ENCODE measurements around the gene CHMP2B. TPM values are rescaled to one million over a fixed set of nuclear protein-coding genes. Genes with fewer than 3 reads are reported as not detected.

The CHMP2B gene
- total and polyA plus RNA-seq, 2 of the 4 experiments (the other 2 are of a cell fraction) = 6.8 to 14.0 TPM

- no peak overlapping the region for H3K4me3 ChIP-seq (ENCODE audit: insufficient read depth, low read depth, low read length)
- no peak overlapping the region for H3K23ac ChIP-seq (ENCODE audit: low read depth, low read length)
- H3K14ac ChIP-seq (replicated peaks; ENCODE audit: low read depth, low read length) = no peak overlapping the region
- no CpG with 5 or more reads among the region's 4 CpGs for WGBS, 2 experiments (ENCODE audit: extremely low coverage in 2 of 2, insufficient read length in 1 of 2)
- no peak overlapping the region for H2BK5ac ChIP-seq (ENCODE audit: low read depth, low read length, poor library complexity, severe bottlenecking)
- TF ChIP-seq BHLHE40 (IDR thresholded peaks at IDR 0.05; ENCODE audit: low read depth, low read length) = no peak
- no peak for TF ChIP-seq POLR2A (IDR thresholded peaks at IDR 0.05; ENCODE audit: low read depth, low read length)
- no peak for TF ChIP-seq MAFK (IDR thresholded peaks at IDR 0.05; ENCODE audit: low read depth, low read length)
- no peak for TF ChIP-seq MXI1 (IDR thresholded peaks at IDR 0.05; ENCODE audit: borderline replicate concordance, low read depth, low read length)
- no peak for TF ChIP-seq RAD21 (IDR thresholded peaks at IDR 0.05; ENCODE audit: low read length)
- no peak for TF ChIP-seq CHD1 (IDR thresholded peaks at IDR 0.05; ENCODE audit: low read depth, low read length)
- TF ChIP-seq, protein P1, sequence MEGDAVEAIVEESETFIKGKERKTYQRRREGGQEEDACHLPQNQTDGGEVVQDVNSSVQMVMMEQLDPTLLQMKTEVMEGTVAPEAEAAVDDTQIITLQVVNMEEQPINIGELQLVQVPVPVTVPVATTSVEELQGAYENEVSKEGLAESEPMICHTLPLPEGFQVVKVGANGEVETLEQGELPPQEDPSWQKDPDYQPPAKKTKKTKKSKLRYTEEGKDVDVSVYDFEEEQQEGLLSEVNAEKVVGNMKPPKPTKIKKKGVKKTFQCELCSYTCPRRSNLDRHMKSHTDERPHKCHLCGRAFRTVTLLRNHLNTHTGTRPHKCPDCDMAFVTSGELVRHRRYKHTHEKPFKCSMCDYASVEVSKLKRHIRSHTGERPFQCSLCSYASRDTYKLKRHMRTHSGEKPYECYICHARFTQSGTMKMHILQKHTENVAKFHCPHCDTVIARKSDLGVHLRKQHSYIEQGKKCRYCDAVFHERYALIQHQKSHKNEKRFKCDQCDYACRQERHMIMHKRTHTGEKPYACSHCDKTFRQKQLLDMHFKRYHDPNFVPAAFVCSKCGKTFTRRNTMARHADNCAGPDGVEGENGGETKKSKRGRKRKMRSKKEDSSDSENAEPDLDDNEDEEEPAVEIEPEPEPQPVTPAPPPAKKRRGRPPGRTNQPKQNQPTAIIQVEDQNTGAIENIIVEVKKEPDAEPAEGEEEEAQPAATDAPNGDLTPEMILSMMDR (conservative IDR thresholded peaks at IDR 0.05; ENCODE audit: low read depth, low read length) = no peak
- TF ChIP-seq RFX5 (IDR thresholded peaks at IDR 0.05; ENCODE audit: low read depth, low read length) = no peak
- no peak for TF ChIP-seq NFE2L2 (IDR thresholded peaks at IDR 0.05; ENCODE audit: low read depth, low read length)
- TF ChIP-seq CEBPB (IDR thresholded peaks at IDR 0.05; ENCODE audit: low read depth, low read length) = no peak
- TF ChIP-seq FOS (IDR thresholded peaks at IDR 0.05; ENCODE audit: low read depth, low read length) = no peak
- no peak for TF ChIP-seq RCOR1 (IDR thresholded peaks at IDR 0.05; ENCODE audit: insufficient replicate concordance, low read length)
- TF ChIP-seq MAZ (IDR thresholded peaks at IDR 0.05; ENCODE audit: borderline replicate concordance, low read depth, low read length) = no peak
- TF ChIP-seq, protein P2, sequence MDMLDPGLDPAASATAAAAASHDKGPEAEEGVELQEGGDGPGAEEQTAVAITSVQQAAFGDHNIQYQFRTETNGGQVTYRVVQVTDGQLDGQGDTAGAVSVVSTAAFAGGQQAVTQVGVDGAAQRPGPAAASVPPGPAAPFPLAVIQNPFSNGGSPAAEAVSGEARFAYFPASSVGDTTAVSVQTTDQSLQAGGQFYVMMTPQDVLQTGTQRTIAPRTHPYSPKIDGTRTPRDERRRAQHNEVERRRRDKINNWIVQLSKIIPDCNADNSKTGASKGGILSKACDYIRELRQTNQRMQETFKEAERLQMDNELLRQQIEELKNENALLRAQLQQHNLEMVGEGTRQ (IDR thresholded peaks at IDR 0.05; ENCODE audit: low read depth, low read length) = no peak
- no peak for TF ChIP-seq SMC3 (IDR thresholded peaks at IDR 0.05; ENCODE audit: low read depth, low read length)
- TF ChIP-seq, protein P3, sequence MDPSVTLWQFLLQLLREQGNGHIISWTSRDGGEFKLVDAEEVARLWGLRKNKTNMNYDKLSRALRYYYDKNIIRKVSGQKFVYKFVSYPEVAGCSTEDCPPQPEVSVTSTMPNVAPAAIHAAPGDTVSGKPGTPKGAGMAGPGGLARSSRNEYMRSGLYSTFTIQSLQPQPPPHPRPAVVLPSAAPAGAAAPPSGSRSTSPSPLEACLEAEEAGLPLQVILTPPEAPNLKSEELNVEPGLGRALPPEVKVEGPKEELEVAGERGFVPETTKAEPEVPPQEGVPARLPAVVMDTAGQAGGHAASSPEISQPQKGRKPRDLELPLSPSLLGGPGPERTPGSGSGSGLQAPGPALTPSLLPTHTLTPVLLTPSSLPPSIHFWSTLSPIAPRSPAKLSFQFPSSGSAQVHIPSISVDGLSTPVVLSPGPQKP (IDR thresholded peaks at IDR 0.05; ENCODE audit: borderline replicate concordance, low read depth, low read length) = no peak
- H3K9me3 ChIP-seq (ENCODE audit: control insufficient read depth, insufficient read depth, low read length) = no peaks in the 10 kb centered on the region
- POLR2A ChIA-PET (ENCODE audit: unreplicated experiment) = no interaction called here
- no peaks in the 10 kb centered on the region for H3K4me1 ChIP-seq (ENCODE audit: control insufficient read depth, insufficient read depth, low read length)
- H2BK20ac ChIP-seq (ENCODE audit: low read depth, low read length) = no peak overlapping the region
- intact Hi-C loops (cut with micrococcal nuclease) (loop anchor here (10.0 kb wide), 1 partner anchor 494 kb away; no protein-coding TSS in a partner anchor), in situ Hi-C loops (cut with MboI; ENCODE audit: low sequenced_read_pairs) (no loop called here), dilution Hi-C loops (cut with HindIII; ENCODE audit: low sequenced_read_pairs, unreplicated experiment) (no loop called here)
- H2BK15ac ChIP-seq (ENCODE audit: low read depth, low read length) = no peak overlapping the region
- no peak overlapping the region for H2AK5ac ChIP-seq (ENCODE audit: low read depth, low read length)
- no peak overlapping the region for H3K56ac ChIP-seq (ENCODE audit: extremely low read depth, insufficient read depth, low read length)
- no peak overlapping the region for H2BK120ac ChIP-seq (ENCODE audit: low read depth, low read length)
- no peak overlapping the region for H4K91ac ChIP-seq (ENCODE audit: insufficient read depth, low read depth, low read length)
- no peak overlapping the region for H4K5ac ChIP-seq (ENCODE audit: low read depth, low read length)
- H3K9ac ChIP-seq (ENCODE audit: low read depth, low read length) = no peak overlapping the region
- H3K27me3 ChIP-seq (ENCODE audit: control insufficient read depth, insufficient read depth, low read length) = no peaks in the 10 kb centered on the region
- no peak overlapping the region for H4K8ac ChIP-seq (ENCODE audit: low read depth in 2 of 2, low read length in 2 of 2)
- CTCF ChIA-PET = no interaction called here
- no TSS peak for BruUV-seq (replicated peaks)
- no peak for ATAC-seq (ENCODE audit: low read depth)
- no peak overlapping the region for H3K4ac ChIP-seq (ENCODE audit: low read depth, low read length)
- H2AK9ac ChIP-seq (replicated peaks; ENCODE audit: low read depth, low read length, poor library complexity) = no peak overlapping the region
- DNase-seq = peak; percentile 3
- no peak overlapping the region for H3K4me2 ChIP-seq (ENCODE audit: low read depth, low read length)
- H3K79me1 ChIP-seq (ENCODE audit: low read depth in 1 of 2, low read length in 2 of 2) = no peaks in the 10 kb centered on the region
- no peak overlapping the region for H2AFZ ChIP-seq (replicated peaks; ENCODE audit: low read length, poor library complexity)
- H3K27ac ChIP-seq (ENCODE audit: insufficient read depth, low read length) = no peak overlapping the region
- no peak overlapping the region for H3K18ac ChIP-seq (ENCODE audit: low read depth, low read length)
- H4K20me1 ChIP-seq (ENCODE audit: insufficient read depth, low read length) = no peaks in the 10 kb centered on the region
- no peaks in the 10 kb centered on the region for H3K9me1 ChIP-seq (ENCODE audit: insufficient read depth, low read length)
- H3K36me3 ChIP-seq (ENCODE audit: control insufficient read depth, insufficient read depth, low read length) = no peaks in the 10 kb centered on the region
Measured at GRCh38 chr3:87268646-87269211, 41.6 kb downstream of the CHMP2B start.
